Caco-2 (cell line): Measurements from ENCODE around the gene CDH13. TPM values are rescaled to one million over a fixed set of nuclear protein-coding genes. Genes with fewer than 3 reads are reported as not detected.

Experiments used
- BruUV-seq: library from RNA; stranded (reverse); fragments of 400-500 nt; replicated peaks from 2 replicates; lab custom pipeline; 2021; lab: Mats Ljungman, UMichigan
- CTCF ChIA-PET: fragments of 300-600 bp; sonication (Branson Sonifier 250); formaldehyde crosslinking; loops from one replicate; lab custom pipeline; 2022; ENCODE audit warnings: antibody characterized with exemption; lab: Charles Lee
- POLR2A ChIA-PET: fragments of 300-600 bp; sonication (Branson Sonifier 250); formaldehyde crosslinking; loops from one replicate; lab custom pipeline; 2022; ENCODE audit warnings: antibody characterized with exemption; lab: Charles Lee
- DNase-seq, 2 experiments: peaks; one replicate each; pipeline versions ENCODE4 v3.0.0 to v3.0.0-alpha.2; 2020 to 2022
- H3K27me3 ChIP-seq: replicated peaks from 2 replicates; pipeline ENCODE4 v1.6.0; 2011; ENCODE audit warnings: low read length; ENCODE audit not compliant: control insufficient read depth, insufficient read depth
- H3K36me3 ChIP-seq: 2 replicates; pipeline ENCODE4 v1.5.1; 2011; ENCODE audit warnings: low read length; ENCODE audit not compliant: control insufficient read depth, insufficient read depth
- H3K4me1 ChIP-seq: fragments of 250-450 bp; sonication (Bioruptor Pico); 2 replicates; pipeline ENCODE4 v1.5.1; 2020; ENCODE audit warnings: mild to moderate bottlenecking
- H3K4me3 ChIP-seq: 2 replicates; pipeline ENCODE4 v1.5.1; 2011; ENCODE audit warnings: low read depth, mild to moderate bottlenecking, control low read depth, low read length
- H3K9me3 ChIP-seq: fragments of 250-450 bp; sonication (Bioruptor Pico); 2 replicates; pipeline ENCODE4 v1.5.1; 2020; ENCODE audit warnings: mild to moderate bottlenecking, moderate library complexity
- H3K27ac Mint-ChIP-seq: one replicate; pipeline ENCODE4 v1.8.0; 2022; ENCODE audit warnings: mixed read lengths; ENCODE audit not compliant: unreplicated experiment
- H3K27me3 Mint-ChIP-seq: one replicate; pipeline ENCODE4 v1.8.0; 2022; ENCODE audit warnings: mixed read lengths; ENCODE audit not compliant: insufficient read depth, unreplicated experiment
- H3K36me3 Mint-ChIP-seq: one replicate; pipeline ENCODE4 v1.8.0; 2022; ENCODE audit warnings: mild to moderate bottlenecking, mixed read lengths; ENCODE audit not compliant: insufficient read depth, unreplicated experiment
- H3K4me1 Mint-ChIP-seq: one replicate; pipeline ENCODE4 v1.8.0; 2022; ENCODE audit warnings: low read depth, mixed read lengths; ENCODE audit not compliant: unreplicated experiment
- H3K4me3 Mint-ChIP-seq: one replicate; pipeline ENCODE4 v1.8.0; 2022; ENCODE audit warnings: mild to moderate bottlenecking, moderate library complexity, mixed read lengths; ENCODE audit not compliant: unreplicated experiment
- H3K9me3 Mint-ChIP-seq: one replicate; pipeline ENCODE4 v1.8.0; 2022; ENCODE audit warnings: mixed read lengths; ENCODE audit not compliant: unreplicated experiment
- intact Hi-C: fragments of 100-400 bp; cut with micrococcal nuclease; formaldehyde crosslinking; loops from one replicate; pipeline ENCODE4 v1.10.0; 2022; ENCODE audit not compliant: unreplicated experiment
- total RNA-seq: library from RNA; stranded (reverse); gene quantifications from 2 replicates; pipeline ENCODE4 v1.2.3, GENCODE V29; 2022
- TF ChIP-seq, protein P1 (sequence below), 2 experiments: fragments of 200-600 bp in 1 of 2; IDR thresholded peaks; 1 replicate in 1 of 2; 2 replicates in 1 of 2; pipeline versions ENCODE4 v1.5.1 to v1.8.0; 2011 to 2022; ENCODE audit warnings: antibody characterized with exemption in 1 of 2, control low read depth in 1 of 2, inconsistent platforms in 1 of 2, low read depth in 1 of 2, low read length in 1 of 2, mild to moderate bottlenecking in 1 of 2, moderate library complexity in 1 of 2; ENCODE audit not compliant: insufficient read depth in 1 of 2, severe bottlenecking in 1 of 2, unreplicated experiment in 1 of 2

The CDH13 gene
- total RNA-seq, 1 experiment from 2014 or later, result 2.2 TPM

DNA sequence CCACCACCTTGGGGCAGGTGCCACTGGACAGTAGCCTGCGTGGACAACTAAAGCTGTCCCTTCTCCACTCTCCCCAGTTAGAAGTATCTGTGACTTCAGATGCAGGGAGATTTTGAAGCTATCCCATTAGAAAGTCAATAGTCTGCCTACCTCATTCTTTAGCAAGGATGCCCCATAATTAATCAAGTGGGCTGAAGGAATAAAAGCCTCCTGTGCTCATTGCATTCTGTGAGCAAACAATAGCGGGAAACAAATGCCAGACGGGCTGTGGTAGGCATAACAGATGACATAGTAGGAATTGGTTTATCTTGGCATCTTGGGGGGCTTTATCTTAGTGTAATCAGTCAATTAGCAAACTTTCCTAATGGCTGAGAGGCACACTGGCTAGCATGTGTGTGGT is 1084.3 kb downstream of the CDH13 start:
- Histone ChIP-seq H3K4me3 (no peak overlapping the region), H3K9me3 (no peaks in the 10 kb centered on the region), H3K4me1 (no peaks in the 10 kb centered on the region), H3K36me3 (no peaks in the 10 kb centered on the region), H3K27me3 (no peaks in the 10 kb centered on the region; the same call in 1 of the 2 replicates)
- Mint-ChIP-seq H3K4me1 (no peaks in the 10 kb centered on the region), H3K27me3 (peaks cover 14% of the 10 kb centered on the region), H3K4me3 (no peak overlapping the region), H3K9me3 (no peaks in the 10 kb centered on the region), H3K36me3 (no peaks in the 10 kb centered on the region), H3K27ac (no peak overlapping the region)
- TF ChIP-seq, protein P1, sequence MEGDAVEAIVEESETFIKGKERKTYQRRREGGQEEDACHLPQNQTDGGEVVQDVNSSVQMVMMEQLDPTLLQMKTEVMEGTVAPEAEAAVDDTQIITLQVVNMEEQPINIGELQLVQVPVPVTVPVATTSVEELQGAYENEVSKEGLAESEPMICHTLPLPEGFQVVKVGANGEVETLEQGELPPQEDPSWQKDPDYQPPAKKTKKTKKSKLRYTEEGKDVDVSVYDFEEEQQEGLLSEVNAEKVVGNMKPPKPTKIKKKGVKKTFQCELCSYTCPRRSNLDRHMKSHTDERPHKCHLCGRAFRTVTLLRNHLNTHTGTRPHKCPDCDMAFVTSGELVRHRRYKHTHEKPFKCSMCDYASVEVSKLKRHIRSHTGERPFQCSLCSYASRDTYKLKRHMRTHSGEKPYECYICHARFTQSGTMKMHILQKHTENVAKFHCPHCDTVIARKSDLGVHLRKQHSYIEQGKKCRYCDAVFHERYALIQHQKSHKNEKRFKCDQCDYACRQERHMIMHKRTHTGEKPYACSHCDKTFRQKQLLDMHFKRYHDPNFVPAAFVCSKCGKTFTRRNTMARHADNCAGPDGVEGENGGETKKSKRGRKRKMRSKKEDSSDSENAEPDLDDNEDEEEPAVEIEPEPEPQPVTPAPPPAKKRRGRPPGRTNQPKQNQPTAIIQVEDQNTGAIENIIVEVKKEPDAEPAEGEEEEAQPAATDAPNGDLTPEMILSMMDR (IDR thresholded peaks at IDR 0.05; ENCODE audit: insufficient read depth in 1 of 2, low read depth in 1 of 2, low read length in 1 of 2, severe bottlenecking in 1 of 2, unreplicated experiment in 1 of 2), result no peak
- DNase-seq, result no peak
- ChIA-PET CTCF (no interaction called here), POLR2A (no interaction called here)
- no TSS peak for BruUV-seq
- intact Hi-C loops, result no loop called here

DNA sequence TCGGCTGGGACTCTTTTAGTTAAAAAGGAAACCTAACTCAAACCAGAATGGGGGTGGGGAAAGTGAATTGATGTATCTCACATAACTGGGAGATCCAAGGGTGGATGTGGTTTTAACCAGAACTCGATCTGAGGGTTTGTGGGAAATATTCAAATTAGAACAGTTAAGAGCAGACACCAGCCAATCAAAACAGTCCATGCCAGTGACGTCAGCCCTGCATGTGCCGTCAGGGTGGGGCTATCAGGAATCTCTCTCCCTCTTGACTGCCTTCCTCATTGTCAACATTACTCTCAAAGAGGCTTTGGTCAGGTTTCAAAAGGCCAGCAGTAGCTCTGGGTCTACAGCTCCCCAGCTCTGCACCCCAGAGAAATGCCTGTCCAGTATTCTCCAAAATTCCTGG is 1086.8 kb downstream of the CDH13 start:
- no peaks in the 10 kb centered on the region for H3K36me3 ChIP-seq
- BruUV-seq, result no TSS peak
- intact Hi-C loops, result no loop called here
- no peaks in the 10 kb centered on the region; the same call in 1 of the 2 replicates for H3K27me3 ChIP-seq
- H3K9me3 ChIP-seq, result no peaks in the 10 kb centered on the region
- Mint-ChIP-seq H3K27me3 (peaks cover 15% of the 10 kb centered on the region), H3K27ac (no peak overlapping the region), H3K36me3 (no peaks in the 10 kb centered on the region), H3K9me3 (no peaks in the 10 kb centered on the region), H3K4me1 (no peaks in the 10 kb centered on the region), H3K4me3 (no peak overlapping the region)
- POLR2A ChIA-PET, result no interaction called here
- no peaks in the 10 kb centered on the region for H3K4me1 ChIP-seq
- TF ChIP-seq, protein P1 (IDR thresholded peaks at IDR 0.05; ENCODE audit: insufficient read depth in 1 of 2, low read depth in 1 of 2, low read length in 1 of 2, severe bottlenecking in 1 of 2, unreplicated experiment in 1 of 2), result no peak
- H3K4me3 ChIP-seq, result no peak overlapping the region
- CTCF ChIA-PET, result no interaction called here
- no peak for DNase-seq

DNA sequence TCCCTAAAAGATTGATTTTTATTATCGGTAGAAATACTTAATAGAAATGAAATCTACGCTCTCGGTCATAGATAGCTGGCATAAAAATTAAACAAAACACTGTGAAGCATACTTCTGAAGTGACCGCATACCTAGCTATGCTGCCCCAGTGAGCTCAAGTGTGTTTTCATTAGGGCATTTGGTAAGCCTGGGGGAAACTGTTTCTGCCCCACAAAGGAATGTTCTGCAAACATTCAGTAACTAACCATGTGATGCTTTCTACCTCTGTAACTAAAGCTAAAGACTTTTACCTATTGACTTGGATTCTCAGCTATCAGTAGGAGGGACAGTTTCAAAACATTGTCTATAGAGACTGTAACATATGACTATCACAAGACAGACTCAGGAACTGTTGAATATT is 1087.5 kb downstream of the CDH13 start:
- H3K4me3 ChIP-seq, result no peak overlapping the region
- no peak overlapping the region for H3K27ac Mint-ChIP-seq
- ChIA-PET CTCF (no interaction called here), POLR2A (no interaction called here)
- no peak for DNase-seq
- H3K9me3 ChIP-seq, result no peaks in the 10 kb centered on the region
- H3K27me3 ChIP-seq, result no peaks in the 10 kb centered on the region; the same call in 1 of the 2 replicates
- BruUV-seq, result no TSS peak
- no peaks in the 10 kb centered on the region for H3K4me1 ChIP-seq
- H3K27me3 Mint-ChIP-seq, result peaks cover 15% of the 10 kb centered on the region
- H3K9me3 Mint-ChIP-seq, result no peaks in the 10 kb centered on the region
- TF ChIP-seq, protein P1 (IDR thresholded peaks at IDR 0.05; ENCODE audit: insufficient read depth in 1 of 2, low read depth in 1 of 2, low read length in 1 of 2, severe bottlenecking in 1 of 2, unreplicated experiment in 1 of 2), result no peak
- no peaks in the 10 kb centered on the region for H3K36me3 Mint-ChIP-seq
- no peak overlapping the region for H3K4me3 Mint-ChIP-seq
- intact Hi-C loops, result no loop called here
- H3K4me1 Mint-ChIP-seq, result no peaks in the 10 kb centered on the region
- no peaks in the 10 kb centered on the region for H3K36me3 ChIP-seq
